HTR-8/SVneo (cell line): Measurements from ENCODE around the gene SLC22A23.

Experiments used
- DNase-seq: peaks from one replicate; pipeline ENCODE4 v3.0.0; 2011; ENCODE audit warnings: low spot score, mixed read lengths; ENCODE audit not compliant: insufficient read length
- FAIRE-seq: peaks from 2 replicates; lab custom pipeline; 2011; peaks lifted over from hg19 to GRCh38; lab: Jason Lieb, UNC

Gene SLC22A23

GRCh38 chr6:3408665-3409064, 48.2 kb downstream of the SLC22A23 start:
- DNase-seq, result no peak

GRCh38 chr6:3407840-3408239, 49.0 kb downstream of the SLC22A23 start:
- FAIRE-seq, result no peak

More at GRCh38 chr6:3408665-3409064, 48.2 kb downstream of the SLC22A23 start:
- FAIRE-seq, result no peak

GRCh38 chr6:3406891-3407809, 49.7 kb downstream of the SLC22A23 start:
- DNase-seq (no peak), FAIRE-seq (no peak)

More at GRCh38 chr6:3407840-3408239, 49.0 kb downstream of the SLC22A23 start:
- no peak for DNase-seq

GRCh38 chr6:3406362-3406821, 50.5 kb downstream of the SLC22A23 start:
- FAIRE-seq (no peak), DNase-seq (no peak)

- no peak for DNase-seq
- FAIRE-seq, result no peak
Measured at GRCh38 chr6:3405679-3406078, 51.2 kb downstream of the SLC22A23 start.

- no peak for FAIRE-seq
- no peak for DNase-seq
Measured at GRCh38 chr6:3405182-3405518, 51.7 kb downstream of the SLC22A23 start.

GRCh38 chr6:3403238-3404173, 53.3 kb downstream of the SLC22A23 start:
- FAIRE-seq (no peak), DNase-seq (no peak)

GRCh38 chr6:3402310-3403237, 54.3 kb downstream of the SLC22A23 start:
- DNase-seq (no peak), FAIRE-seq (no peak)

GRCh38 chr6:3400162-3400561, 56.7 kb downstream of the SLC22A23 start:
- DNase-seq (no peak), FAIRE-seq (no peak)

- FAIRE-seq (no peak), DNase-seq (no peak)
Measured at GRCh38 chr6:3398755-3399696, 57.8 kb downstream of the SLC22A23 start.

GRCh38 chr6:3398165-3398562, 58.7 kb downstream of the SLC22A23 start:
- DNase-seq (no peak), FAIRE-seq (no peak)

GRCh38 chr6:3397229-3398164, 59.4 kb downstream of the SLC22A23 start:
- FAIRE-seq (no peak), DNase-seq (no peak)

- FAIRE-seq (no peak), DNase-seq (no peak)
Measured at GRCh38 chr6:3396503-3397180, 60.2 kb downstream of the SLC22A23 start.

GRCh38 chr6:3394671-3395070, 62.2 kb downstream of the SLC22A23 start:
- DNase-seq (no peak), FAIRE-seq (peak; percentile 80)

- DNase-seq (no peak), FAIRE-seq (no peak)
Measured at GRCh38 chr6:3393836-3394202, 63.0 kb downstream of the SLC22A23 start.

- no peak for FAIRE-seq
- no peak for DNase-seq
Measured at GRCh38 chr6:3392930-3393835, 63.7 kb downstream of the SLC22A23 start.
